GM12864 (cell line): ENCODE data around the gene NCBP1.

Experiments
- DNase-seq: peaks from one replicate; pipeline ENCODE4 v3.0.0-alpha.2; 2011; ENCODE audit warnings: low read depth
- H3K4me3 ChIP-seq: 2 replicates; pipeline ENCODE4 v1.5.1; 2011; ENCODE audit warnings: mild to moderate bottlenecking, low read depth, low read length, control low read depth
- TF ChIP-seq, protein P1 (sequence below): IDR thresholded peaks from 2 replicates; pipeline ENCODE4 v1.5.1; 2011; ENCODE audit warnings: low read depth, mild to moderate bottlenecking, moderate library complexity, low read length, control low read depth, inconsistent platforms; ENCODE audit errors: missing control alignments

Gene NCBP1

DNA sequence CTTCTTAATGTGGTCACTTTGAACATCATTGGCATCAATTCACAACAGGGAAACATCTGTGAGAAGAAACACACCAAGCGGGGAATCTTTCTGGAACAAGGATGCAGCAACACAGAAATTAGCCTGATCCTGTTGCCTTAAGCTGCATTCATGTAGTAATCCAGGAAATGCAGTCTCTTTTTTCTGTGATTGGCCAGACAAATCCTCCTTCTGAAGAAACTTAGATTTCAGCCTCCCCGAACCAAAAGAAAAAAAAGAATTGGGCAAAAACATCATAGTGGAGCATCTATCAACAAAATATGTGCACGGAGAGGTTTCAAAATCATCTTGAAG is 70.7 kb downstream of the NCBP1 start:
- H3K4me3 ChIP-seq: no peak overlapping the region
- no peak for DNase-seq
- TF ChIP-seq, protein P1, sequence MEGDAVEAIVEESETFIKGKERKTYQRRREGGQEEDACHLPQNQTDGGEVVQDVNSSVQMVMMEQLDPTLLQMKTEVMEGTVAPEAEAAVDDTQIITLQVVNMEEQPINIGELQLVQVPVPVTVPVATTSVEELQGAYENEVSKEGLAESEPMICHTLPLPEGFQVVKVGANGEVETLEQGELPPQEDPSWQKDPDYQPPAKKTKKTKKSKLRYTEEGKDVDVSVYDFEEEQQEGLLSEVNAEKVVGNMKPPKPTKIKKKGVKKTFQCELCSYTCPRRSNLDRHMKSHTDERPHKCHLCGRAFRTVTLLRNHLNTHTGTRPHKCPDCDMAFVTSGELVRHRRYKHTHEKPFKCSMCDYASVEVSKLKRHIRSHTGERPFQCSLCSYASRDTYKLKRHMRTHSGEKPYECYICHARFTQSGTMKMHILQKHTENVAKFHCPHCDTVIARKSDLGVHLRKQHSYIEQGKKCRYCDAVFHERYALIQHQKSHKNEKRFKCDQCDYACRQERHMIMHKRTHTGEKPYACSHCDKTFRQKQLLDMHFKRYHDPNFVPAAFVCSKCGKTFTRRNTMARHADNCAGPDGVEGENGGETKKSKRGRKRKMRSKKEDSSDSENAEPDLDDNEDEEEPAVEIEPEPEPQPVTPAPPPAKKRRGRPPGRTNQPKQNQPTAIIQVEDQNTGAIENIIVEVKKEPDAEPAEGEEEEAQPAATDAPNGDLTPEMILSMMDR: no peak

DNA sequence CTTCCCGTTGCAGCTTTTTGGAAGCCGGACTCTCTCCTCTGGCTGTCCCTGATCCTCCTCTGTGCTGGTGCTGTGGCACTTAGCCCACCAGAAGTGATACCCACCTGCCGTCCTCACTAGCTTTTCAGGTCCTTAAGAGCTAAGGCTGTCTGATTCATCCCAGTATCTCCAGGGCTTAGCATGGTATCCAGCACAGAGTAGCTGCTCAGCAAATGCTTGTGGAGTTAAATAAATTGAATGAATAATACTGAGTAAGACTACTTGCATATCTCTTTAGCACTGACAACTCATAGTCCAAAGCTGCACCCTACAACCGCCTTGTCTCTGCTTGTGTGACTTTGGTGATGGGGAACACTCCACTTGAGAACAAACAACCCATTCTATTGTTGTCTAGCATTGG is 71.2 kb downstream of the NCBP1 start:
- DNase-seq: no peak
- no peak overlapping the region for H3K4me3 ChIP-seq
- TF ChIP-seq, protein P1: no peak

DNA sequence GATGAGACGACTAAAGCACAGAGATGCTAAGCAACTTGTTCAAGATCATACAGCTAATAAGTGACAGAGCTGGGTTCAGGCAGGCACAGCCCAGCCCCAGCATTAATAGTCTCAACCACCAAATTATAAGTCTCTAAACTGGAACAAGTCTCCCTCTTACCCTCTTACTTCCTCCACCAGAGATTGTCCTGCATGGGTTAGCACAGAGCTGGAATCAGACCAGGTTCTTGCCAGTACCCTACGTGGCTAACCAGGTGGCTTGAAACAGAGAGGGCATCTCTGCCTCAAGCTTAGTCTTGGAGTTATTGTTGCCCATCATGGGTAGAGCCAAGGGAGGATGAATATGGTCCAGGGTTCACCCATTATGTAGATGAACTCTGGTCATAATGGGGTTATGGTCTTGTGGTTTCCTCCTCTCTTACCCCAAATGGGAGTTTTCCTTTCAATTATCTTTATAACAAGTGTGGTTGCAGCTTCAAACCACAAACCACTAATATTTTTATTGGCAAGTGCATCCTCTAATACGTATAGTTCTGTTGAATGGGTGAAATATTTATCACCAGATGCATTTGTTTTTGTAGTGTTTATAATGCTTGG is 71.8 kb downstream of the NCBP1 start:
- TF ChIP-seq, protein P1: no peak
- DNase-seq: no peak
- no peak overlapping the region for H3K4me3 ChIP-seq

DNA sequence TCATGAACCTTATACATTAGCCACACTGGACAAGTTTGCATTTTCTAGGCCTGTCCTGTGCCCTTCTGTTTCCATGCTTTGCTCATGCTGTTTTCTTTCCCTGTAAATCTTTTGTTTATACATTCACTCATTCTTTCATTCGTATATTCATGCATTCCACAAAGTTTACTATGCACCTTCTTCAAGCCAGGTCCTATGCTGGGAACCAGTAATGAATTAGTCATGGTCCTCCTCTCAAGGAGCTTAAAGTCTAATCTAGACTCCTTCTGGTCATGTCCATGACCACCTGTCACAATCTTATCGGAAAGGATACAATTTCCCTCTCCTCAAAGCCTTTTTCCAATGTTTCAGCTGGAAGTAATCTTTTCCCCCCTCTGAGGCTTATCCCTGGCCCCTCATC is 72.6 kb downstream of the NCBP1 start:
- H3K4me3 ChIP-seq: no peak overlapping the region
- TF ChIP-seq, protein P1: no peak
- no peak for DNase-seq

DNA sequence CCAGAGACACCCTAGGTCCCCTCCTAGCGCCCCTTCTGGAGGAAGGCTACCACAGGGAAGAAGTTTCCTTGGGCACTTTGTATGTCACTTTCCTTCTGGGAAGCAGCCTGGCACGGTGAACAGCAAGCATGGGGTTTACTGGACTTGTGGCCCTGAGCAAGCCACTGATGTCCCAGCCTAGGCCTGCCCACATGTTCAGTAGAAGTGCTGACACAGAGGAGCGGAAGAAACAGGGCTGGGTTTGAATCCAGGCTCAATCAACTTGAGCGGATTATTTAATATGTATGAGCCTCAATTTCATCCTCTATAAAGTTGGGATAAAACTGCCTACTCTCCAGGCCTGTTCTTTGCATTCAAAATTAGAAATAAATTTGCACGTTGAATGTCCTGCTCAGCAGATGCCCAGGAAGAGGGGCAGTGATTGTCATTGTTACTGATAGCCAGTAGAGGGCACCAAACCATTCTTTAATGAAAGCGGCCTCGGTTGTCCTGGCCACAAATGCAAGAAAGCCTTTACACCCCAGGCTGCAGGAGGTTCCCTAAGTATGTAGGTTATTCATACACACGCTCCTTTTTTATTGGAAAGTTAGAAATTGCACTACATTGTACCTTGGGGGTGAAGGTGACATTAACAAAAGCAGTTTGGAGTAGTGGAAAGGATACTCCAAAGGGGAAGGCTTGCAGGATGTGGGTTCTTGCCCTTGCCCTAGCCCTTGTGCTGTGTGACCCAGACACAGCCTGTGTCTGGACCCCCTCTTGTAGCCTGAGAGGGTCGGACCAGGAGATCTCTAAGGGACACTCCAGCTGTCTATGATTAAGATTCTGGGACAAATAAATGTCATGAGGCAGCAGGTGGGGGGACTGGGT is 77.0 kb downstream of the NCBP1 start:
- no peak overlapping the region for H3K4me3 ChIP-seq
- peak; percentile 25 for DNase-seq
- TF ChIP-seq, protein P1: peak; percentile 78

DNA sequence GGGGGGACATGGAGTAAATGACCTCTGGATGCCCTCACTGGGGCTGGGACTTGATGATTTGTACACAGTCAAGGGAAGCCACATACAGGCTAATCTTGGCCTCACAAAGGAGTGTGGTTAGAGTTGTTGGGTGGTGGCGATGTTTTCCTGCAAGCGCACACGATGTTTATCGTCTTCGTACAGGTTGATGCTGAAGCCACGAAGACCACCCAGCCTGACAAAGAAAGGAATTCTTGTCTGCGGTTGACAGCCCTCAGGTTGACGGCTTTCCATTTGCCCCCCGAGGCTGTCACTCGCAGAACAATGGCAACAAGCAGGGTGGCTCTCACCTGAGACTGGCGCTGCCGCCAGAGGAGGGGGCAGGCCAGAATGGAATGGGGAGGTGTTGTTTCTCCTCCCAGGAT is 77.6 kb downstream of the NCBP1 start:
- H3K4me3 ChIP-seq: no peak overlapping the region
- DNase-seq: no peak
- TF ChIP-seq, protein P1: no peak
